GM12878 (cell line): ENCODE results near the gene PIK3R2.

ENCODE experiments used
- CEBPZ ChIP-seq: fragments of 150-350 bp; IDR thresholded peaks from 2 replicates; pipeline ENCODE4 v1.6.1; 2016; ENCODE audit warnings: low read depth, low read length
- CREM ChIP-seq: IDR thresholded peaks from 2 replicates; pipeline ENCODE4 v1.6.1; 2014; ENCODE audit warnings: antibody characterized with exemption, low read depth
- CTCF ChIP-seq, 3 experiments: IDR thresholded peaks in 2 of 3; conservative IDR thresholded peaks in 1 of 3; 2 replicates each; pipeline ENCODE4 v1.5.1; 2011; ENCODE audit warnings: low read depth in 3 of 3, low read length in 3 of 3, mild to moderate bottlenecking in 3 of 3, control low read depth in 2 of 3, moderate library complexity in 2 of 3, inconsistent platforms in 1 of 3, mixed read lengths in 1 of 3; ENCODE audit not compliant: control insufficient read depth in 2 of 3, insufficient read depth in 1 of 3; ENCODE audit errors: extremely low read depth in 1 of 3
- MEF2A ChIP-seq: IDR thresholded peaks from 2 replicates; pipeline ENCODE4 v1.6.1; 2011; ENCODE audit warnings: low read depth, mild to moderate bottlenecking, low read length, moderate library complexity; ENCODE audit not compliant: insufficient read depth
- RB1 ChIP-seq: fragments of 450-650 bp; formaldehyde crosslinking; IDR thresholded peaks from 2 replicates; pipeline ENCODE4 v1.6.1; 2017; ENCODE audit warnings: mild to moderate bottlenecking, borderline replicate concordance
- REST ChIP-seq: IDR thresholded peaks from 2 replicates; pipeline ENCODE4 v1.6.1; 2012; ENCODE audit warnings: mild to moderate bottlenecking, low read depth, low read length
- SIX5 ChIP-seq: IDR thresholded peaks from 2 replicates; pipeline ENCODE4 v1.6.1; 2011; ENCODE audit warnings: mild to moderate bottlenecking, low read depth, low read length, moderate library complexity; ENCODE audit not compliant: severe bottlenecking
- SP1 ChIP-seq: IDR thresholded peaks from one replicate; pipeline ENCODE4 v1.6.1; 2011; ENCODE audit warnings: low read depth, low read length
- STAT3 ChIP-seq: IDR thresholded peaks from 2 replicates; pipeline ENCODE4 v1.6.1; 2011; ENCODE audit warnings: low read depth, low read length, improper control_type of control experiment
- TCF12 ChIP-seq: IDR thresholded peaks from 2 replicates; pipeline ENCODE4 v1.6.1; 2011; ENCODE audit warnings: low read depth, mild to moderate bottlenecking, low read length
- ZNF274 ChIP-seq: IDR thresholded peaks from one replicate; pipeline ENCODE4 v1.8.0; 2011; ENCODE audit not compliant: insufficient read length, insufficient read depth
- ZZZ3 ChIP-seq: IDR thresholded peaks from 2 replicates; pipeline ENCODE4 v1.6.1; 2011; ENCODE audit warnings: low read depth; ENCODE audit not compliant: control insufficient read depth, insufficient read length

- TF ChIP-seq STAT3 = no peak
- TF ChIP-seq REST = no peak
- no peak for TF ChIP-seq CTCF (IDR thresholded peaks at IDR 0.05 in 2 of 3, conservative IDR thresholded peaks at IDR 0.05 in 1 of 3; ENCODE audit: control insufficient read depth in 2 of 3, extremely low read depth in 1 of 3, insufficient read depth in 1 of 3, low read depth in 3 of 3, low read length in 3 of 3)
- TF ChIP-seq TCF12 = no peak
- TF ChIP-seq ZZZ3 = no peak
- no peak for TF ChIP-seq RB1
- no peak for TF ChIP-seq ZNF274
- no peak for TF ChIP-seq SP1
- no peak for TF ChIP-seq MEF2A
- TF ChIP-seq CREM = no peak
- no peak for TF ChIP-seq CEBPZ
- no peak for TF ChIP-seq SIX5
These were observed 12.5 kb upstream of the PIK3R2 start for GRCh38 chr19:18140473-18140872.
